Nephron progenitor cell (in vitro differentiated cells): ENCODE data around the gene ZNF579.

Source experiments
- DNase-seq: peaks from one replicate; pipeline ENCODE4 v3.0.0; 2021
- H3K27ac Mint-ChIP-seq: 2 replicates; pipeline ENCODE4 v1.8.0; 2021; ENCODE audit warnings: mild to moderate bottlenecking, moderate library complexity, mixed read lengths
- H3K27me3 Mint-ChIP-seq: 2 replicates; pipeline ENCODE4 v1.8.0; 2021; ENCODE audit warnings: mild to moderate bottlenecking, low read depth, mixed read lengths; ENCODE audit not compliant: poor library complexity
- H3K36me3 Mint-ChIP-seq: 2 replicates; pipeline ENCODE4 v1.8.0; 2021; ENCODE audit warnings: low read depth, mixed read lengths
- H3K4me1 Mint-ChIP-seq: 2 replicates; pipeline ENCODE4 v1.8.0; 2021; ENCODE audit warnings: mixed read lengths
- H3K4me3 Mint-ChIP-seq: 2 replicates; pipeline ENCODE4 v1.8.0; 2021; ENCODE audit warnings: mild to moderate bottlenecking, moderate library complexity, mixed read lengths
- H3K9me3 Mint-ChIP-seq: 2 replicates; pipeline ENCODE4 v1.8.0; 2021; ENCODE audit warnings: mild to moderate bottlenecking, moderate library complexity, mixed read lengths
- CTCF ChIP-seq: fragments of 200-600 bp; sonication (generic); IDR thresholded peaks from 2 replicates; pipeline ENCODE4 v1.5.0; 2021; ENCODE audit warnings: antibody characterized with exemption

ZNF579 gene

GRCh38 chr19:55619286-55619685 lies 38.6 kb upstream of the ZNF579 start:
- no peak for DNase-seq
- no peaks in the 10 kb centered on the region for H3K27me3 Mint-ChIP-seq
- no peak overlapping the region for H3K4me3 Mint-ChIP-seq
- no peak for TF ChIP-seq CTCF
- peak overlapping the region; percentile 91 for H3K27ac Mint-ChIP-seq
- H3K9me3 Mint-ChIP-seq: no peaks in the 10 kb centered on the region
- peaks cover 40% of the 10 kb centered on the region for H3K36me3 Mint-ChIP-seq
- H3K4me1 Mint-ChIP-seq: peaks cover 16% of the 10 kb centered on the region

- Mint-ChIP-seq H3K27ac (peak overlapping the region; percentile 77), H3K4me1 (peaks cover 9% of the 10 kb centered on the region), H3K4me3 (no peak overlapping the region), H3K36me3 (peaks cover 33% of the 10 kb centered on the region), H3K9me3 (no peaks in the 10 kb centered on the region), H3K27me3 (no peaks in the 10 kb centered on the region)
- no peak for TF ChIP-seq CTCF
- no peak for DNase-seq
Measured at GRCh38 chr19:55618426-55618825, 37.8 kb upstream of the ZNF579 start.

GRCh38 chr19:55617426-55617825 lies 36.8 kb upstream of the ZNF579 start:
- no peak for TF ChIP-seq CTCF
- Mint-ChIP-seq H3K27ac (peak overlapping the region; percentile 93), H3K9me3 (no peaks in the 10 kb centered on the region), H3K36me3 (peaks cover 39% of the 10 kb centered on the region), H3K27me3 (no peaks in the 10 kb centered on the region), H3K4me3 (no peak overlapping the region), H3K4me1 (peaks cover 5% of the 10 kb centered on the region)
- DNase-seq: no peak

GRCh38 chr19:55616395-55616875 lies 35.8 kb upstream of the ZNF579 start:
- TF ChIP-seq CTCF: no peak
- peaks cover 42% of the 10 kb centered on the region for H3K36me3 Mint-ChIP-seq
- DNase-seq: no peak
- H3K27me3 Mint-ChIP-seq: no peaks in the 10 kb centered on the region
- H3K27ac Mint-ChIP-seq: no peak overlapping the region
- no peaks in the 10 kb centered on the region for H3K9me3 Mint-ChIP-seq
- H3K4me1 Mint-ChIP-seq: peaks cover 5% of the 10 kb centered on the region
- H3K4me3 Mint-ChIP-seq: no peak overlapping the region

GRCh38 chr19:55615543-55616394 lies 35.1 kb upstream of the ZNF579 start:
- DNase-seq: no peak
- Mint-ChIP-seq H3K9me3 (no peaks in the 10 kb centered on the region), H3K27me3 (no peaks in the 10 kb centered on the region), H3K4me1 (peaks cover 8% of the 10 kb centered on the region), H3K27ac (no peak overlapping the region), H3K36me3 (peaks cover 44% of the 10 kb centered on the region), H3K4me3 (no peak overlapping the region)
- TF ChIP-seq CTCF: no peak
